ENCODE data around the gene BRAP.

DNA sequence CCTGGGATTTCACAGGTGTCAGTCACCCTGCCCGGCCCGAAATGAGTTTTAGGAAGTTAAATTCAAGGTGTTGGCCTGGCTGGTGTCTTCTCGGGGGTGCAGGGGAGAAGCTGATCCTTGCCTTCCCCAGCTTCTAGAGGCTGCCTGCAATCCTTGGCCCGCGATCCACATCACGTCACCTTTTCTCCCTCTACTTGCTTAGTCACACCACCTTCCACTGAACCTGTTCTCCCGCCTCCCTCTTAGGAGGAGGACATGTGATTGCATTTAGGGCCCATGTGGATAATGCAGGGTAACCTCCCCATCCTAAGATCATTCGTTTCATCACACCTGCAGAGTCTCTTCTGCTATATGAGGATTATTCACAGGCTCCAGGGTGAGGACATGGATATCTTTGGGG, 61.2 kb downstream of the BRAP start:
- TF ChIP-seq, protein P1, sequence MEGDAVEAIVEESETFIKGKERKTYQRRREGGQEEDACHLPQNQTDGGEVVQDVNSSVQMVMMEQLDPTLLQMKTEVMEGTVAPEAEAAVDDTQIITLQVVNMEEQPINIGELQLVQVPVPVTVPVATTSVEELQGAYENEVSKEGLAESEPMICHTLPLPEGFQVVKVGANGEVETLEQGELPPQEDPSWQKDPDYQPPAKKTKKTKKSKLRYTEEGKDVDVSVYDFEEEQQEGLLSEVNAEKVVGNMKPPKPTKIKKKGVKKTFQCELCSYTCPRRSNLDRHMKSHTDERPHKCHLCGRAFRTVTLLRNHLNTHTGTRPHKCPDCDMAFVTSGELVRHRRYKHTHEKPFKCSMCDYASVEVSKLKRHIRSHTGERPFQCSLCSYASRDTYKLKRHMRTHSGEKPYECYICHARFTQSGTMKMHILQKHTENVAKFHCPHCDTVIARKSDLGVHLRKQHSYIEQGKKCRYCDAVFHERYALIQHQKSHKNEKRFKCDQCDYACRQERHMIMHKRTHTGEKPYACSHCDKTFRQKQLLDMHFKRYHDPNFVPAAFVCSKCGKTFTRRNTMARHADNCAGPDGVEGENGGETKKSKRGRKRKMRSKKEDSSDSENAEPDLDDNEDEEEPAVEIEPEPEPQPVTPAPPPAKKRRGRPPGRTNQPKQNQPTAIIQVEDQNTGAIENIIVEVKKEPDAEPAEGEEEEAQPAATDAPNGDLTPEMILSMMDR (IDR thresholded peaks at IDR 0.05): no peak
- TF ChIP-seq IRF2 (CRISPR knock-in tag; IDR thresholded peaks at IDR 0.05; ENCODE audit: borderline replicate concordance, low read depth): no peak
- no peak for TF ChIP-seq ZBTB21 (CRISPR knock-in tag; IDR thresholded peaks at IDR 0.05; ENCODE audit: borderline replicate concordance)
- no peak for TF ChIP-seq ZNF317 (CRISPR knock-in tag; IDR thresholded peaks at IDR 0.05; ENCODE audit: borderline replicate concordance, low read depth)
- TF ChIP-seq, protein P2, sequence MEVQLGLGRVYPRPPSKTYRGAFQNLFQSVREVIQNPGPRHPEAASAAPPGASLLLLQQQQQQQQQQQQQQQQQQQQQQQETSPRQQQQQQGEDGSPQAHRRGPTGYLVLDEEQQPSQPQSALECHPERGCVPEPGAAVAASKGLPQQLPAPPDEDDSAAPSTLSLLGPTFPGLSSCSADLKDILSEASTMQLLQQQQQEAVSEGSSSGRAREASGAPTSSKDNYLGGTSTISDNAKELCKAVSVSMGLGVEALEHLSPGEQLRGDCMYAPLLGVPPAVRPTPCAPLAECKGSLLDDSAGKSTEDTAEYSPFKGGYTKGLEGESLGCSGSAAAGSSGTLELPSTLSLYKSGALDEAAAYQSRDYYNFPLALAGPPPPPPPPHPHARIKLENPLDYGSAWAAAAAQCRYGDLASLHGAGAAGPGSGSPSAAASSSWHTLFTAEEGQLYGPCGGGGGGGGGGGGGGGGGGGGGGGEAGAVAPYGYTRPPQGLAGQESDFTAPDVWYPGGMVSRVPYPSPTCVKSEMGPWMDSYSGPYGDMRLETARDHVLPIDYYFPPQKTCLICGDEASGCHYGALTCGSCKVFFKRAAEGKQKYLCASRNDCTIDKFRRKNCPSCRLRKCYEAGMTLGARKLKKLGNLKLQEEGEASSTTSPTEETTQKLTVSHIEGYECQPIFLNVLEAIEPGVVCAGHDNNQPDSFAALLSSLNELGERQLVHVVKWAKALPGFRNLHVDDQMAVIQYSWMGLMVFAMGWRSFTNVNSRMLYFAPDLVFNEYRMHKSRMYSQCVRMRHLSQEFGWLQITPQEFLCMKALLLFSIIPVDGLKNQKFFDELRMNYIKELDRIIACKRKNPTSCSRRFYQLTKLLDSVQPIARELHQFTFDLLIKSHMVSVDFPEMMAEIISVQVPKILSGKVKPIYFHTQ (CRISPR knock-in tag; IDR thresholded peaks at IDR 0.05): no peak
- no peak for TF ChIP-seq GABPB1 (CRISPR knock-in tag; IDR thresholded peaks at IDR 0.05)
- TF ChIP-seq, protein P3, sequence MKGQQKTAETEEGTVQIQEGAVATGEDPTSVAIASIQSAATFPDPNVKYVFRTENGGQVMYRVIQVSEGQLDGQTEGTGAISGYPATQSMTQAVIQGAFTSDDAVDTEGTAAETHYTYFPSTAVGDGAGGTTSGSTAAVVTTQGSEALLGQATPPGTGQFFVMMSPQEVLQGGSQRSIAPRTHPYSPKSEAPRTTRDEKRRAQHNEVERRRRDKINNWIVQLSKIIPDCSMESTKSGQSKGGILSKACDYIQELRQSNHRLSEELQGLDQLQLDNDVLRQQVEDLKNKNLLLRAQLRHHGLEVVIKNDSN (CRISPR knock-in tag; IDR thresholded peaks at IDR 0.05): no peak
- TF ChIP-seq TP53 (CRISPR knock-in tag; IDR thresholded peaks at IDR 0.05): no peak
- TF ChIP-seq, protein P4, sequence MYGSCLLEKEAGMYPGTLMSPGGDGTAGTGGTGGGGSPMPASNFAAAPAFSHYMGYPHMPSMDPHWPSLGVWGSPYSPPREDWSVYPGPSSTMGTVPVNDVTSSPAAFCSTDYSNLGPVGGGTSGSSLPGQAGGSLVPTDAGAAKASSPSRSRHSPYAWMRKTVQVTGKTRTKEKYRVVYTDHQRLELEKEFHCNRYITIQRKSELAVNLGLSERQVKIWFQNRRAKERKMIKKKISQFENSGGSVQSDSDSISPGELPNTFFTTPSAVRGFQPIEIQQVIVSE (CRISPR knock-in tag; IDR thresholded peaks at IDR 0.05; ENCODE audit: borderline replicate concordance): no peak
- TF ChIP-seq, protein P5, sequence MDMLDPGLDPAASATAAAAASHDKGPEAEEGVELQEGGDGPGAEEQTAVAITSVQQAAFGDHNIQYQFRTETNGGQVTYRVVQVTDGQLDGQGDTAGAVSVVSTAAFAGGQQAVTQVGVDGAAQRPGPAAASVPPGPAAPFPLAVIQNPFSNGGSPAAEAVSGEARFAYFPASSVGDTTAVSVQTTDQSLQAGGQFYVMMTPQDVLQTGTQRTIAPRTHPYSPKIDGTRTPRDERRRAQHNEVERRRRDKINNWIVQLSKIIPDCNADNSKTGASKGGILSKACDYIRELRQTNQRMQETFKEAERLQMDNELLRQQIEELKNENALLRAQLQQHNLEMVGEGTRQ (CRISPR knock-in tag; IDR thresholded peaks at IDR 0.05): no peak

All from WTC11 (cell line).